Chondrocyte (in vitro differentiated cells): Measurements from ENCODE around the gene OR52B6. TPM values are rescaled to one million over a fixed set of nuclear protein-coding genes. Genes with fewer than 3 reads are reported as not detected.

Source experiments
- DNase-seq: peaks from one replicate; pipeline ENCODE4 v3.0.0; 2021; ENCODE audit warnings: mixed read lengths, low spot score
- H3K27ac Mint-ChIP-seq: one replicate; pipeline ENCODE4 v1.8.0; 2021; ENCODE audit warnings: mild to moderate bottlenecking, moderate library complexity, mixed read lengths; ENCODE audit not compliant: unreplicated experiment
- H3K27me3 Mint-ChIP-seq: 2 replicates; pipeline ENCODE4 v1.8.0; 2021; ENCODE audit warnings: low read depth, mixed read lengths
- H3K36me3 Mint-ChIP-seq: 2 replicates; pipeline ENCODE4 v1.8.0; 2021; ENCODE audit warnings: low read depth, mixed read lengths
- H3K4me1 Mint-ChIP-seq: 2 replicates; pipeline ENCODE4 v1.8.0; 2021; ENCODE audit warnings: low read depth, mild to moderate bottlenecking, mixed read lengths
- H3K4me3 Mint-ChIP-seq: one replicate; pipeline ENCODE4 v1.8.0; 2021; ENCODE audit warnings: mild to moderate bottlenecking, moderate library complexity, mixed read lengths; ENCODE audit not compliant: unreplicated experiment
- H3K9me3 Mint-ChIP-seq: 2 replicates; pipeline ENCODE4 v1.8.0; 2021; ENCODE audit warnings: low read depth, mixed read lengths
- CTCF ChIP-seq: fragments of 200-600 bp; sonication (generic); IDR thresholded peaks from 2 replicates; pipeline ENCODE4 v1.5.0; 2021; ENCODE audit warnings: antibody characterized with exemption, mild to moderate bottlenecking, moderate library complexity
- long read RNA-seq: library from polyadenylated mRNA; stranded (forward); transcript quantifications from one replicate; pipeline ENCODE4 v2.0.0, GENCODE V29; 2021
- total RNA-seq: library from RNA; stranded (reverse); gene quantifications from 3 replicates; pipeline ENCODE4 v1.2.1, GENCODE V29; 2021

Gene OR52B6, protein sequence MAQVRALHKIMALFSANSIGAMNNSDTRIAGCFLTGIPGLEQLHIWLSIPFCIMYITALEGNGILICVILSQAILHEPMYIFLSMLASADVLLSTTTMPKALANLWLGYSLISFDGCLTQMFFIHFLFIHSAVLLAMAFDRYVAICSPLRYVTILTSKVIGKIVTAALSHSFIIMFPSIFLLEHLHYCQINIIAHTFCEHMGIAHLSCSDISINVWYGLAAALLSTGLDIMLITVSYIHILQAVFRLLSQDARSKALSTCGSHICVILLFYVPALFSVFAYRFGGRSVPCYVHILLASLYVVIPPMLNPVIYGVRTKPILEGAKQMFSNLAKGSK
- total RNA-seq, result not detected in 3 replicates
- long read RNA-seq, result 0 reads

DNA sequence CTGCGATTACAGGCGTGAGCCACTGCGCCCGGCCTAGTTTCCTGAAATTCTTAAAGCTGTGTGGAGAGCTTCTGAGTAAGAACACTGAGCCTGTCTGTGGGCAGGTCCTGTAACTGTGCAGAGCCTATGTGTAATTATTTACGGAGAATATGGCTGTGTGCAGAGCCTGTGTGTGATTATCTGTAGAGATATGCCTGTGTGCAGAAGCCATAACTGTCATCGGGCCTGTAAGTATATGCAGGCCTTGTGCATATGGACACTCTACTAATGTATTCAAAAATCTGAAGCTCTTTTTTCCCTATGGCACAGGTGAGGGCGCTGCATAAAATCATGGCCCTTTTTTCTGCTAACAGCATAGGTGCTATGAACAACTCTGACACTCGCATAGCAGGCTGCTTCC, at the start of gene OR52B6:
TSS of gene OR52B6 (plus strand) at position 301 of the 400 bp plus-strand sequence. CDS start at position 301, 0 bp downstream.
- no peak for TF ChIP-seq CTCF
- Mint-ChIP-seq H3K27ac (no peak within 1 kb of the TSS), H3K9me3 (peaks cover 5% of the 10 kb centered on the region), H3K36me3 (no peaks in the 10 kb centered on the region), H3K4me1 (no peaks in the 10 kb centered on the region), H3K27me3 (peaks cover 2% of the 10 kb centered on the region), H3K4me3 (no peak within 1 kb of the TSS)
- no peak for DNase-seq

DNA sequence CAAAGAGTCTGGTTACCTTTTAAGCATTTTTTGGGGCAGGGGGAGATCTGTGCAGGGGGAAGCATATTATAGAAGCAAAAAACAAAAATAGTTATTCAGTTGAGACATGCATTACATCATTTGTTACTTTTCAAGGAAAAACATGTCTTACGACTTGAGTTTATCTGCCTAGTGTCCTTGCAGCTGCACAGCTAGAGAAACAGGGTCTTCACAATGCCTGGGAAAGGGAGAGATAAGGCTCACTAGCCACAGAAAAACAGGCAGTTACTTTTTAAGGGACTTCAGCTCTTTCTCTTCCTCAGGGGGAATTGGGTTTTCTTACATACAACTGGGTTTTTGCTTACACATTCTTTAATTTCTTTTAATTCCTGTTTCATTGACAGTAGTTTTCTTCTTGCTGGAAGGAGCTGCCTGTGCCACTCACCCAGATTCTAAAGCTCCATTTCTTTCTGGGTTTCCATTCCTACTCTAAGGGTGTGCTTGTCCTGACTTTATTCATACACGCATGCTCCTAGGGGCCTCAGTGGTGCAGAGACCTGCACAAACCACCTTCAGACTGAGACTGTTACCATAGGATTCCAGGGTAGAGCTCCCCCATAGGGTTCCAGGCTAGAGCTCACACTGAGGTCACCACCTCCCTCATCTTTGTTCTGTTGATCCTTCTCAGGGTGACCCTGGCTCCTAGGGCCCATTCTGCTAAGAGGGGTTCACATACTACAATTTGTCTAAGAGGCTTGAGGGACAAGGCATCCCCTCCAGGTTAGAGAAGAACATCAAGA, 49.4 kb upstream of the OR52B6 start:
- Mint-ChIP-seq H3K36me3 (no peaks in the 10 kb centered on the region), H3K9me3 (no peaks in the 10 kb centered on the region), H3K27ac (no peak overlapping the region), H3K4me3 (no peak overlapping the region), H3K4me1 (no peaks in the 10 kb centered on the region), H3K27me3 (peaks cover 21% of the 10 kb centered on the region)
- TF ChIP-seq CTCF, result no peak
- DNase-seq, result no peak

GRCh38 chr11:5534046-5534445, 46.6 kb upstream of the OR52B6 start:
- Mint-ChIP-seq H3K36me3 (no peaks in the 10 kb centered on the region), H3K27ac (no peak overlapping the region), H3K4me1 (no peaks in the 10 kb centered on the region), H3K9me3 (peaks cover 7% of the 10 kb centered on the region), H3K27me3 (peaks cover 22% of the 10 kb centered on the region), H3K4me3 (no peak overlapping the region)
- DNase-seq, result no peak
- TF ChIP-seq CTCF, result no peak

DNA sequence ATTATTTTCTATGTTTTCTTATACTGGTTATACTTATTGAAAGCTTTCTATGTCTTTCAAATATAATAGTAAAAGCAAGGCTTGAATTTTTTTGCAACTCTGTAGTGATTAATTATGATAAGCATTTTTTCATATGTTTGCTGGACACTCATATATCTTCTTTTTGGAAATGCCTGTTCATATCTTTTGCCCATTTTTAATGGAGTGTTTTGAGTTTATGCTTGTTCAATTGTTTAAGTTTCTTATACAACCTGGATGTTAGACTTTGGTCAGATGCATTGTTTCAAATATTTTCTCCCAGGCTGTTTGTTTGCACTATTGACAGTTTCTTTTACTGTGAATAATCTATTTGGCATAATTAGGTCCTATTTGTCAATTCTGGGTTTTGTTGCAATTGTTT, 44.2 kb upstream of the OR52B6 start:
- no peak for DNase-seq
- Mint-ChIP-seq H3K4me3 (no peak overlapping the region), H3K36me3 (no peaks in the 10 kb centered on the region), H3K27ac (no peak overlapping the region), H3K27me3 (peaks cover 17% of the 10 kb centered on the region), H3K4me1 (no peaks in the 10 kb centered on the region), H3K9me3 (peaks cover 7% of the 10 kb centered on the region)
- TF ChIP-seq CTCF, result no peak

GRCh38 chr11:5541427-5541826, 39.2 kb upstream of the OR52B6 start:
- H3K27ac Mint-ChIP-seq, result no peak overlapping the region
- DNase-seq, result no peak
- H3K27me3 Mint-ChIP-seq, result peaks cover 9% of the 10 kb centered on the region
- no peaks in the 10 kb centered on the region for H3K4me1 Mint-ChIP-seq
- H3K9me3 Mint-ChIP-seq, result peaks cover 7% of the 10 kb centered on the region
- TF ChIP-seq CTCF, result no peak
- no peak overlapping the region for H3K4me3 Mint-ChIP-seq
- no peaks in the 10 kb centered on the region for H3K36me3 Mint-ChIP-seq
